ENCODE results near the gene ETV1. TPM values are rescaled to one million over a fixed set of nuclear protein-coding genes. Genes with fewer than 3 reads are reported as not detected.

Gene ETV1
- total and polyA plus RNA-seq, 9 of the 15 experiments (the other 6 are each of a cell fraction or from before 2014, with no cell fraction given) = 7.2 to 27.4 (median 14.0) TPM

- TF ChIP-seq ZNF592 (IDR thresholded peaks at IDR 0.05) = peak; percentile 71
- no peak for TF ChIP-seq ATF1 (CRISPR knock-in tag; IDR thresholded peaks at IDR 0.05)
- peak; percentile 13; the same call in 1 of the 2 replicates for TF ChIP-seq ATF1 (tag; IDR thresholded peaks at IDR 0.05)
- TF ChIP-seq GTF2A2 (tag; IDR thresholded peaks at IDR 0.05) = peak; percentile 54; the same call in 1 of the 2 replicates
- peak; percentile 64 for TF ChIP-seq LEF1 (IDR thresholded peaks at IDR 0.05)
- no peak for TF ChIP-seq NR2C2 (CRISPR knock-in tag; IDR thresholded peaks at IDR 0.05)
- peak; percentile 58; the same call in 1 of the 2 replicates for TF ChIP-seq NR2C2 (tag; IDR thresholded peaks at IDR 0.05)
- peak; percentile 42 for TF ChIP-seq BRD9 (IDR thresholded peaks at IDR 0.05; ENCODE audit: low read depth, partially characterized antibody)
- TF ChIP-seq TRIM24 (IDR thresholded peaks at IDR 0.05) = 0 out of 4 replicates have a peak, but pooled peaks of 1 of the 2 experiments have one; percentile 25
- peak; percentile 66; the same call in 1 of the 2 replicates for TF ChIP-seq ZNF589 (CRISPR knock-in tag; IDR thresholded peaks at IDR 0.05; ENCODE audit: low read depth)
- TF ChIP-seq POLR2H (tag; IDR thresholded peaks at IDR 0.05; ENCODE audit: low read depth) = no peak; the same call in none of the 2 replicates
- TF ChIP-seq L3MBTL2 (IDR thresholded peaks at IDR 0.05) = no peak
- no peak for TF ChIP-seq ESRRB (CRISPR knock-in tag; IDR thresholded peaks at IDR 0.05; ENCODE audit: borderline replicate concordance)
- TF ChIP-seq RBFOX2 (IDR thresholded peaks at IDR 0.05; ENCODE audit: low read depth, low read length) = peak; percentile 53; the same call in 1 of the 2 replicates
- 0 out of 2 replicates have a peak, but pooled peaks have one; percentile 41 for TF ChIP-seq HDAC2 (IDR thresholded peaks at IDR 0.05)
- TF ChIP-seq PKNOX1 (IDR thresholded peaks at IDR 0.05) = no peak
- no peak for TF ChIP-seq ZBTB5 (IDR thresholded peaks at IDR 0.05)
- peak; percentile 75 for TF ChIP-seq ARID1B (IDR thresholded peaks at IDR 0.05)
- 0 out of 2 replicates have a peak, but pooled peaks have one; percentile 33 for TF ChIP-seq SOX6 (IDR thresholded peaks at IDR 0.05)
Observed at GRCh38 chr7:13982940-13983677, 6.4 kb downstream of the ETV1 start (continued).
